ENCODE results near the gene C22orf42.

The C22orf42 gene

GRCh38 chr22:32132783-32133182 is 26.3 kb downstream of the C22orf42 start:
- no peak for DNase-seq

- no peak for DNase-seq
Measured at GRCh38 chr22:32132126-32132525, 27.0 kb downstream of the C22orf42 start.

- no peak for DNase-seq
Measured at GRCh38 chr22:32130464-32130863, 28.6 kb downstream of the C22orf42 start.

GRCh38 chr22:32127904-32128303 is 31.2 kb downstream of the C22orf42 start:
- DNase-seq: no peak

GRCh38 chr22:32123657-32124056 is 35.4 kb downstream of the C22orf42 start:
- no peak for DNase-seq

- no peak for DNase-seq
Measured at GRCh38 chr22:32122899-32123298, 36.2 kb downstream of the C22orf42 start.

GRCh38 chr22:32120603-32121002 is 38.5 kb downstream of the C22orf42 start:
- DNase-seq: no peak

- no peak for DNase-seq
Measured at GRCh38 chr22:32119568-32120235, 39.4 kb downstream of the C22orf42 start.

- DNase-seq: no peak
Measured at GRCh38 chr22:32112380-32112779, 46.7 kb downstream of the C22orf42 start.

- no peak for DNase-seq
Measured at GRCh38 chr22:32106930-32107329, 52.2 kb downstream of the C22orf42 start.

- no peak for DNase-seq
Measured at GRCh38 chr22:32103658-32104315, 55.3 kb downstream of the C22orf42 start.

GRCh38 chr22:32100711-32101110 is 58.4 kb downstream of the C22orf42 start:
- DNase-seq: no peak
